Astrocyte (in vitro differentiated cells and primary cell): ENCODE data around the gene C9orf85. TPM values are rescaled to one million over a fixed set of nuclear protein-coding genes. Genes with fewer than 3 reads are reported as not detected.
"Not testable (repeated sequence)": the region's sequence is repeated elsewhere in the genome, so short reads cannot be mapped to it uniquely, and the experiment has no call there.

ENCODE experiments used
- DNase-seq: peaks from one replicate; pipeline ENCODE4 v3.0.0-alpha.2; 2010; ENCODE audit warnings: low read depth
- FAIRE-seq: peaks from 2 replicates; lab custom pipeline; 2011; peaks lifted over from hg19 to GRCh38; lab: Jason Lieb, UNC
- H2AFZ ChIP-seq: 2 replicates; pipeline ENCODE4 v1.6.0; 2012; ENCODE audit warnings: low read depth, low read length, inconsistent platforms
- H3K27ac ChIP-seq: 2 replicates; pipeline ENCODE4 v1.5.1; 2011; ENCODE audit warnings: low read depth, low read length, inconsistent platforms
- H3K27me3 ChIP-seq: 2 replicates; pipeline ENCODE4 v1.6.0; 2011; ENCODE audit warnings: low read length, inconsistent platforms; ENCODE audit not compliant: insufficient read depth
- H3K36me3 ChIP-seq: 2 replicates; pipeline ENCODE4 v1.5.1; 2011; ENCODE audit warnings: low read length, inconsistent platforms; ENCODE audit not compliant: insufficient read depth
- H3K4me1 ChIP-seq: 2 replicates; pipeline ENCODE4 v1.5.1; 2011; ENCODE audit warnings: low read length, inconsistent platforms; ENCODE audit not compliant: insufficient read depth
- H3K4me2 ChIP-seq: 2 replicates; pipeline ENCODE4 v1.6.0; 2012; ENCODE audit warnings: low read length, inconsistent platforms
- H3K4me3 ChIP-seq: 2 replicates; pipeline ENCODE4 v1.5.1; 2011; ENCODE audit warnings: low read depth, mild to moderate bottlenecking, low read length, inconsistent platforms; ENCODE audit not compliant: insufficient read depth
- H3K79me2 ChIP-seq: 2 replicates; pipeline ENCODE4 v1.6.0; 2012; ENCODE audit warnings: mild to moderate bottlenecking, low read length, inconsistent platforms; ENCODE audit not compliant: insufficient read depth
- H3K9ac ChIP-seq: 2 replicates; pipeline ENCODE4 v1.6.0; 2012; ENCODE audit warnings: mild to moderate bottlenecking, low read length, inconsistent platforms
- H3K9me3 ChIP-seq: 2 replicates; pipeline ENCODE4 v1.5.1; 2012; ENCODE audit warnings: low read depth, mild to moderate bottlenecking, low read length, inconsistent platforms; ENCODE audit not compliant: insufficient read depth
- H4K20me1 ChIP-seq: 2 replicates; pipeline ENCODE4 v1.6.0; 2012; ENCODE audit warnings: low read length, inconsistent platforms; ENCODE audit not compliant: insufficient read depth
- H3K27ac Mint-ChIP-seq: one replicate; pipeline ENCODE4 v1.8.0; 2021; ENCODE audit warnings: mild to moderate bottlenecking, mixed read lengths; ENCODE audit not compliant: unreplicated experiment
- H3K27me3 Mint-ChIP-seq: one replicate; pipeline ENCODE4 v1.8.0; 2021; ENCODE audit warnings: low read depth, mixed read lengths; ENCODE audit not compliant: unreplicated experiment
- H3K36me3 Mint-ChIP-seq: one replicate; pipeline ENCODE4 v1.8.0; 2021; ENCODE audit warnings: low read depth, mixed read lengths; ENCODE audit not compliant: unreplicated experiment
- H3K4me1 Mint-ChIP-seq: one replicate; pipeline ENCODE4 v1.8.0; 2021; ENCODE audit warnings: low read depth, mixed read lengths; ENCODE audit not compliant: unreplicated experiment
- H3K4me3 Mint-ChIP-seq: one replicate; pipeline ENCODE4 v1.8.0; 2021; ENCODE audit warnings: mild to moderate bottlenecking, moderate library complexity, mixed read lengths; ENCODE audit not compliant: unreplicated experiment
- H3K9me3 Mint-ChIP-seq: one replicate; pipeline ENCODE4 v1.8.0; 2021; ENCODE audit warnings: mild to moderate bottlenecking, mixed read lengths; ENCODE audit not compliant: unreplicated experiment
- EZH2 ChIP-seq: IDR thresholded peaks from 2 replicates; pipeline ENCODE4 v1.6.1; 2012; ENCODE audit warnings: mild to moderate bottlenecking, low read length, inconsistent platforms; ENCODE audit not compliant: insufficient read depth
- total RNA-seq: library from RNA; stranded (reverse); gene quantifications from 2 replicates; pipeline ENCODE4 v1.2.1, GENCODE V29; 2021
- TF ChIP-seq, protein P1 (sequence below): IDR thresholded peaks from 2 replicates; pipeline ENCODE4 v1.5.1; 2011; ENCODE audit warnings: low read depth, mild to moderate bottlenecking, inconsistent platforms, low read length, moderate library complexity; ENCODE audit not compliant: insufficient read depth

Gene C9orf85
- total RNA-seq, 1 donor from 2014 or later = 15.2 TPM

DNA sequence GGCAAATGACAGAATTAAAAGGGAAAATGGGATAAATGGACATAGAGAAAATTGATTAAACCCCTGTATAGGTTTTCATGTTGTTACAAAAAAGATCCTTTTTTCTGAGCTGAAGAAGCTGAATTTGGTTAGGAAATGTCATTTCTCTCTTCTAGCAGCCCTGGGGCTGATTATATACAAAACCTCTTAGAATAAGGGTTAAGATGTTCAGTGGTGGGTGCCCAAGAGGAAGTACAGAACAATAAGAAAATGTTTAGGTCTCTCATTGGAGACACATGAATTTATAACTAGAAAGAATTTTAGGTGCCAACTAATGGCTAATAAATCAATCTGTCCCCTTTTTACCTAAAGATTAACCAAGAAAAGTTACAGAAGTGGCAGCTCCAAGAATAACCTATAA, 14.7 kb upstream of the C9orf85 start:
- H3K4me1 ChIP-seq = no peaks in the 10 kb centered on the region
- no peak overlapping the region for H3K27ac Mint-ChIP-seq
- H3K79me2 ChIP-seq = peaks cover 84% of the 10 kb centered on the region
- FAIRE-seq = no peak
- no peak overlapping the region for H2AFZ ChIP-seq
- H3K36me3 ChIP-seq = no peaks in the 10 kb centered on the region
- H4K20me1 ChIP-seq = peaks cover 65% of the 10 kb centered on the region
- H3K4me3 ChIP-seq = no peak overlapping the region
- H3K9ac ChIP-seq = no peak overlapping the region
- no peak overlapping the region for H3K4me2 ChIP-seq
- peaks cover 22% of the 10 kb centered on the region for H3K4me1 Mint-ChIP-seq
- H3K27me3 Mint-ChIP-seq = no peaks in the 10 kb centered on the region
- no peaks in the 10 kb centered on the region for H3K9me3 Mint-ChIP-seq
- no peaks in the 10 kb centered on the region for H3K36me3 Mint-ChIP-seq
- H3K9me3 ChIP-seq = no peaks in the 10 kb centered on the region
- no peak for DNase-seq
- TF ChIP-seq, protein P1, sequence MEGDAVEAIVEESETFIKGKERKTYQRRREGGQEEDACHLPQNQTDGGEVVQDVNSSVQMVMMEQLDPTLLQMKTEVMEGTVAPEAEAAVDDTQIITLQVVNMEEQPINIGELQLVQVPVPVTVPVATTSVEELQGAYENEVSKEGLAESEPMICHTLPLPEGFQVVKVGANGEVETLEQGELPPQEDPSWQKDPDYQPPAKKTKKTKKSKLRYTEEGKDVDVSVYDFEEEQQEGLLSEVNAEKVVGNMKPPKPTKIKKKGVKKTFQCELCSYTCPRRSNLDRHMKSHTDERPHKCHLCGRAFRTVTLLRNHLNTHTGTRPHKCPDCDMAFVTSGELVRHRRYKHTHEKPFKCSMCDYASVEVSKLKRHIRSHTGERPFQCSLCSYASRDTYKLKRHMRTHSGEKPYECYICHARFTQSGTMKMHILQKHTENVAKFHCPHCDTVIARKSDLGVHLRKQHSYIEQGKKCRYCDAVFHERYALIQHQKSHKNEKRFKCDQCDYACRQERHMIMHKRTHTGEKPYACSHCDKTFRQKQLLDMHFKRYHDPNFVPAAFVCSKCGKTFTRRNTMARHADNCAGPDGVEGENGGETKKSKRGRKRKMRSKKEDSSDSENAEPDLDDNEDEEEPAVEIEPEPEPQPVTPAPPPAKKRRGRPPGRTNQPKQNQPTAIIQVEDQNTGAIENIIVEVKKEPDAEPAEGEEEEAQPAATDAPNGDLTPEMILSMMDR = no peak
- no peak for TF ChIP-seq EZH2
- no peak overlapping the region for H3K27ac ChIP-seq
- no peaks in the 10 kb centered on the region for H3K27me3 ChIP-seq
- H3K4me3 Mint-ChIP-seq = no peak overlapping the region

DNA sequence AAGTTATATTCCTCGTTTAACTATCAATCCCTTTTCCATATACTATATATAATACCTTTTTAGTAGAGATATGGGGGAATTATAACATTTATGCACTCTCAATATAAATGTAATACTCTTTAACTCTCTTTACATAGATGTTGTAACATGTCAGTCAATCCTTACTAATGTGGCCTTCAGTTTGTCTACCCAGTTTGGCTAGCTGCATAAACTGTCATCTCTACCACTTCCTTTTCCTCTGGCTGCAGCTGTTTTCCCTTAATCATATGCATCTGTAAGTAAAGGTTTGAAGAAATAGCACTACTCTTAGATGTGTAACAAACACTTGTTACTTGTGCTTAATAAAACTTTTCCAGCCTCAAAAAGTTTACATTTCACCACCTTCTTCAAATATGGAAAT, 13.9 kb upstream of the C9orf85 start:
- Histone ChIP-seq H3K79me2 (peaks cover 88% of the 10 kb centered on the region), H3K9me3 (no peaks in the 10 kb centered on the region), H3K9ac (no peak overlapping the region), H3K27me3 (no peaks in the 10 kb centered on the region), H3K4me2 (no peak overlapping the region), H3K4me3 (no peak overlapping the region), H4K20me1 (peaks cover 72% of the 10 kb centered on the region), H3K4me1 (no peaks in the 10 kb centered on the region), H3K27ac (no peak overlapping the region), H3K36me3 (no peaks in the 10 kb centered on the region), H2AFZ (no peak overlapping the region)
- no peak for FAIRE-seq
- Mint-ChIP-seq H3K4me3 (no peak overlapping the region), H3K27ac (no peak overlapping the region), H3K4me1 (peaks cover 29% of the 10 kb centered on the region), H3K9me3 (no peaks in the 10 kb centered on the region), H3K27me3 (no peaks in the 10 kb centered on the region), H3K36me3 (no peaks in the 10 kb centered on the region)
- DNase-seq = no peak
- TF ChIP-seq, protein P1 = no peak
- TF ChIP-seq EZH2 = no peak

DNA sequence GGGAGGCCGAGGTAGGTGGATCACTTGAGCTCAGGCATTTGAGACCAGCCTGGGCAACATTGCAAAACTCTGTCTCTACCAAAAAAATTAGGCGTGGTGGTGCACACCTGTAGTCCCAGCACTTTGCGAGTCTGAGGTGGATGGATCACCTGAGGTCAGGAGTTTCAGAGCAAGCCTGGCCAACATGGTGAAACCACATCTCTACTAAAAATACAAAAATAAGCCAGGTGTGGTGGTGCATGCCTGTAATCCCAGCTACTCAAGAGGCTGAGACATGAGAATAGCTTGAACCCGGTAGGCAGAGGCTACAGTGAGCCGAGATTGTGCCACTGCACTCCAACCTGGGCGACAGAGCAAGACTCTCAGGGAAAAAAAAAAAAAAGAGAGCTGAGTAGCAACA, 12.7 kb upstream of the C9orf85 start:
- not testable (repeated sequence) for H3K27me3 Mint-ChIP-seq, H3K4me3 ChIP-seq, H2AFZ ChIP-seq, H3K4me1 ChIP-seq, H3K36me3 Mint-ChIP-seq, H3K27me3 ChIP-seq, DNase-seq, H3K36me3 ChIP-seq, H3K4me3 Mint-ChIP-seq, H3K27ac ChIP-seq, H3K9ac ChIP-seq, H3K9me3 ChIP-seq, FAIRE-seq, H3K27ac Mint-ChIP-seq, H3K4me2 ChIP-seq, H3K9me3 Mint-ChIP-seq
- H4K20me1 ChIP-seq = peaks cover 69% of the 10 kb centered on the region
- peaks cover 90% of the 10 kb centered on the region for H3K79me2 ChIP-seq
- peaks cover 29% of the 10 kb centered on the region for H3K4me1 Mint-ChIP-seq
